GM18951 (cell line): ENCODE measurements around the gene NFIC.

Experiments used
- POLR2A ChIP-seq: IDR thresholded peaks from 4 replicates; pipeline ENCODE4 v1.6.1; 2011; ENCODE audit warnings: mild to moderate bottlenecking; ENCODE audit not compliant: insufficient read length, insufficient read depth; ENCODE audit errors: extremely low read depth
- in situ Hi-C: fragments of 300-500 bp; cut with MboI; formaldehyde crosslinking; loops from one replicate; pipeline ENCODE4 v1.12.0; 2022; ENCODE audit warnings: low sequenced_read_pairs, mixed read lengths, inconsistent platforms; ENCODE audit not compliant: unreplicated experiment

NFIC gene

DNA sequence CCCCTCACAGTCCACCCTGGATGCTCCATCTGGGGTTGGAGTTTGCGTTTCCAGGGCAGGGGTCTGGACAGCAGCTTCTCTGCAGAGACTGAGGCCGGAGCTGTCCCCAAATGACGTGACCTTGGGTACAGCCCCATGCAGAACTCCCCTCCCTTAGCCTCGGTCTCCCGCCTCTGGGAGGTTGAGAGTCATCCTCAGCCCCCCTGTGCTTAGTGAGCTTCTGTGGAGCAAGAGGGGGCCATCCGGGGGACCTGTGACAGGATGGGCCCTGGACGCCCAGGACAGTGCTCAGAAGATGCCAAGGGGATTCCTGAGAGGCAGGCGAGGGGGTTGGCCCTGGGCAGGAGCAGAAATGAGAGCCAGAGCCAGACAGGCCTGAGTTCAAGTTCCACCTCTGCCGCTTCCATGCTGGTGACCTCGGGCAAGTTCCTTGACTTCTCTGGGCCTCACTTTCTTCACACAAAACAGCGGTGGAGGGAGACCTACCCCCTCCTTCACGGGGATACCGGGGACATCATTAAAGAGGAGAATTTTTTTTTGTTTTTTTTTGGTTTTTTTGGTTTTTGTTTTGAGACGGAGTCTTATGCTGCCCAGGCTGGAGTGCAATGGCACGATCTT lies 93.7 kb downstream of the NFIC start:
- in situ Hi-C loops, result no loop called here
- no peak for TF ChIP-seq POLR2A

DNA sequence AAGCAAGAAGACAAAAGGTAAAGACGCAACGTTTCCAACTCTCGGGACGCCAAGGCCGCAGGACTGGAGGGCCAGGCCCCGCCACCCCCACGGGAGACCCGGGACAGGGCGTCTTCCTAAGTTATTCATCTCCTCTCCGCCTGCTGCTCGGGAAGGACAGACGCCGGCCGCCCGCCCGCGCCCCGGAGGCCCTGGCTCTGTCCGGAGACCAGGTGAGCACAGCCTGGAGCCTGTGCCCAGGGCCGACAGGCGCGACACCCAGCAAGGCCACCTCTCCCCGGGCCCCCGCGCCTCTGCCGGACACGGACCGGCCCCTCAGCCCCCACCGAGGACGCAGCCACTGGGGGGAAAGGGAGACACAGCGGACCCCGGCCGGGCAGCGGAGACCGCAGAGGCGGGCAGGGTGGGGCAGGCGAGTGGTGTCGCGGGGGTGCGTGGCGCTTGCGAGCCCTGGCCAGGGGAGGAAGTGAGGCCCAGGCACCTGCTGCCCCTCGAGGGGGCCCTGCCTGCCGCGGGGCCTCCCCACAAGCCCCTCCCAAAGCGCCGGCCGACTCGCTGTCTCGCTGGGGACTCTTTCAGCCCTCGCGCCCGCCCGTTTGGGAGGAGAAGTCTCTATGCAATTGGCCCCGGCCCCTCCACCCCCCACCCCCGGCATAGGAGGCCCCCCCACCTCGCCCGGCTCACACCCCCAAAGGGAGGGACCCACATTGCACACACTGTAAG lies 96.8 kb downstream of the NFIC start:
- TF ChIP-seq POLR2A, result no peak
- in situ Hi-C loops, result no loop called here

DNA sequence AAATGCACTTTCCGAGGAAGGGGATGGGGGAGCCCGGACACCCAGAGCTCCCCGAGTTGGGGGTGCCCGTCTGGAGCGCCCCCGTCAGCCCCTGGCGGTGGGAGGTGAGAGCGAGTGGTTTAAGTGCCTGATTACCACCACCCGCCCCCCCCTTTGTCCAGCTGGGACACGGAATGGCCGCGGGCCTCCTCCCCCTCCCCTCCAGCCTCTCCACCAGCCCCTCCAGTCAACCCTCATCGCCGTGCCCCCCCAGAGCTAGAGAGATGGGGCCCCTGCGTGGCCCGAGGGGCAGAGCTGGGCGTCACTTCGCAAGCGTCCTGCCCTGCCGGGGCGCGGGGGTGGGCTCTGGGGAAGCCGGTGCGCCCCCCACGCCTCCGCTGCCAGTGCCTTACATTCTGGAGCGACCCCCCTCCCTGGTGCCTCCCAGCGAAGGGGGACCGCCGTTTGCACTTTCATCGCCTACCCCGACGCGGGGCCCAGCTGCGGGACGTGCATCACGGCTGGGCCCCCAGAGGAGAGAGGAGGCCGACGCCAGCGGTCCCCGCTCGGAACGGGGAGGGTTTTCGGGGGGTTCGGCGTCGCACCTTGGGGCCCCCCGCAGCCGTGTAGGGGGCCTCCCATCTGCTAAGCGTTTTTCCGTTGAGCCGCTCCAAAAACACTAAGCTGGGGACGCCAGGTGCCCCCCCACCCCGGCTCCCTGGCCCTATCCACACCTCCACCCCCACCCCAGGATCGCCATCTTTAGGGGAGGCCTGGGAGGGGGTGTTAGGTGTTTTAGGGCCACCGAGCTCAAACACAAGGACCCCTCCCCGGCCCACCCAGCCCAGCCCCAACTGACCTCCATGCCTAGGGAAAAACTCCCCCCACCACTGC lies 97.6 kb downstream of the NFIC start:
- in situ Hi-C loops, result no loop called here
- no peak for TF ChIP-seq POLR2A

DNA sequence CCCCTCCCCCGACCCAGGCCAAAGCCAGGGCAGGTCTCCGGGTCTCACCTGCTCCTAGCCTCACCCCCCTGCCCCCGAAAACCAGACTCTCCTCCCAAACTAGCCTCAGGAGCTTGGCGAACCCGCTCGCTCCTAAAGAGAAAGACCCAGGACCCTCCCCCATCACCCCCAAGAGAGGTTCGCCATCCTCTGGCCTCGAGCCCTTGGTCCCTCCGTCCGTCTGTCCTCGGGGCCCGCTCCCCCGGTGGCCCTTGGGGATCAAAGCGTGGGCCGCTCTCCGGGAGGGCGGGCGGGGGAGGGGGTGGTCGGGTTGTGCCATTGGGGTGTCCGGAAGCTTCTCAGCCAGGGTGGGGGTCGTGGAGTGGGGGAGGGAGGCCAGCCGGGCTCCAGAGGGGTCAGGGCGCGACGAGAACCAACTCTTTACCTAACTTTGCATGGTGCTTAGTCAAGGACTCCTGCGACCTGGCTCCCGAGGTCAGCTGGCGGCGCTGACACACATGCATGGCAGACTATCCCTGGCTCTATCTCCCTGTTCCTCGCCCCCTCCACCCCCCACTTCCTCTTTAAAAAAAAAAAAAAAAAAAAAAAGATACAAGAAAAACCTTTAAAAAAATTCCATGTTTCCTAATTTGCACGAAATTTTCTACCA lies 98.3 kb downstream of the NFIC start:
- TF ChIP-seq POLR2A, result no peak
- in situ Hi-C loops, result no loop called here

DNA sequence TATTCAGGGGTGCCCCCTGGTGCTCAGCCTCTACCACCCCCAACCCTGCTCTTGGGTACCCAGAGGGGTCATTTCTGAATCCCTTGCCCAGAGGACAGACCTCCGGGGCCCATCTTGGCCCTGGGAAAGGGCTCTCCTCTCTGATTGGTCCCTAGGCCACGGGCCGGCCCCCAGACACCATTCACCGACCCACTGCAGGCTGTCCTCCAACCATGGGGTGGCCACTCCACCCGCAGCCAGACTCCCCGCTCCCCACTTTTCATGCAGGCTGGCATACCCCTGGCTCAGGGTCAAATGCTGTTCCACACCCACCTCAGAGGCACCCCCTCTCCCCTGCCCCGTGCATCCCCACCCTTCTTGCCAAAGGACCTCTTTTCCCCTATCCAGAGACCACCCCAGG lies 99.2 kb downstream of the NFIC start:
- TF ChIP-seq POLR2A, result no peak
- in situ Hi-C loops, result no loop called here

DNA sequence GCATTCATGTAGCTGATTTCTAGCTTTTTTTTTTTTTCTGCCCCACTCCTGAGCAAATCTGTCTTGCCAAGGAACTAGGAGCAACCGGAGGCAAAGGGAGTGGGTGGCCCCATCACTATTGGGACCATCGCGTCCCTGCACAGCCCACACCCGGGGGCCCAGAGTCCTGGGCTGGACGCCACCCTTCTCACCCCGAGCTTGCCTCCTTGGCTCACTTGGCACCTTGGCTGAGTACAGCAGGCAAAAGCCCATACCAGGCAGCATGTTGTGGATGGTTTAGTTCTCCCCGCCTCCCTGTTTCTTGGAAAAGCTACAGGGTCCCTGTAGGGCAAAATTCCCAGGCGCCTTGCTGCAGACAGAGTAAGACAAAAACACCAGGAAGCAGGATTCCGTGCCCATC lies 100.3 kb downstream of the NFIC start:
- in situ Hi-C loops, result no loop called here

DNA sequence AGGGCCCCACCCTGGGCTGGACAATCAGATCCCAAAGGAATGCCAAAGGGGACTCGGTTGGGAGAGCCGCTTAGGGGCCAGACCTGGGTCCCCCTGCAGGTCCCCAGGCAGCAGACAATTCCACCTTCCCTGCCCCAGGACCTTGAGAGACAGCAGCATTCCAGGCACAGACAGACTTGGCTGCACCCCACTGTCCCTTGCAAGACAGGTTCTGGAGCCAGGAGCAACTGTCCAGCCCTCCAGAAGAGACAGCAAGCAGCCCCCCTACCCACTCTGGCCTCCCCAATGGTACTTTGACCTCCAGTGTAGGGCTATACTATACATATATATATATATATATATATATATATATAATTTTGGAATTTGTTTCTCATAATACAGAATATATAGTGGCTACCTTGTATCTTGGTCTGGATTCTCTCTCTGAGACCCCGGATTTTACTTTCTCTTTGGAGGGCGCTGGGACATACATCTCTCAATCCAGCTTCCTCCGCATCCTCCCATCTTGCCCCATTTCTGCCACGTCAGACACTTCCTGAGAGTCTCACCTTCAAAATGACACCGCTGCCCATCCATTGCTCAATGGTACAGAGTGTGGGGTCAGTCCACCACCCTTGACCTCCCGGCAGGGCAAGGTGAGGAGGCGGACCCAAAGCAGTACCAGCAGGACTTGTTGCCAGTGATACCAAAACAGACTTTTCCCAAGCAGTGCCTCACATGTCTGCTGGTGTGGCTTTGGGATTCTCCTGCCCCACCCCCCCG lies 101.2 kb downstream of the NFIC start:
- no peak for TF ChIP-seq POLR2A
- in situ Hi-C loops, result no loop called here

More for the DNA sequence above, 100.3 kb downstream of the NFIC start:
- no peak for TF ChIP-seq POLR2A

DNA sequence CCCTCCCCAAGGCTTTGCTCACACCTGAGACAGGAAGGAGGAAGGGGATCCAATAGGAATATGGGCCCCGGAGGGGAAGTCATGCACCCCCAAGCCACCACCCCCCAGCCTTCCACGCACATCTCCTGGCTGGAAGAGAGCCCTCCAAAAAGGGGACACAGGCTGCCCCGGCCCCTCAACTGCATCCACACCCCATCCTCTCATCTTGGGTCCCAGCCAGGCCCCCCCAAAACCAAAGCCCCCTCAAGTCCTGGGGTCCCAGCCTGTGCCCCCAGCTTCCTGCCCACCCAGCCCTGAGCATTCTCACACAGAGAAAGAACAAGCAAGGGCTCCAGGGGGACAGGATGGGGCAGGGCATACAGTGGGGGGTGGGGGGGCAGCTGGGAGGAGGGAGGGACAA lies 101.8 kb downstream of the NFIC start:
- in situ Hi-C loops, result no loop called here
- no peak for TF ChIP-seq POLR2A

DNA sequence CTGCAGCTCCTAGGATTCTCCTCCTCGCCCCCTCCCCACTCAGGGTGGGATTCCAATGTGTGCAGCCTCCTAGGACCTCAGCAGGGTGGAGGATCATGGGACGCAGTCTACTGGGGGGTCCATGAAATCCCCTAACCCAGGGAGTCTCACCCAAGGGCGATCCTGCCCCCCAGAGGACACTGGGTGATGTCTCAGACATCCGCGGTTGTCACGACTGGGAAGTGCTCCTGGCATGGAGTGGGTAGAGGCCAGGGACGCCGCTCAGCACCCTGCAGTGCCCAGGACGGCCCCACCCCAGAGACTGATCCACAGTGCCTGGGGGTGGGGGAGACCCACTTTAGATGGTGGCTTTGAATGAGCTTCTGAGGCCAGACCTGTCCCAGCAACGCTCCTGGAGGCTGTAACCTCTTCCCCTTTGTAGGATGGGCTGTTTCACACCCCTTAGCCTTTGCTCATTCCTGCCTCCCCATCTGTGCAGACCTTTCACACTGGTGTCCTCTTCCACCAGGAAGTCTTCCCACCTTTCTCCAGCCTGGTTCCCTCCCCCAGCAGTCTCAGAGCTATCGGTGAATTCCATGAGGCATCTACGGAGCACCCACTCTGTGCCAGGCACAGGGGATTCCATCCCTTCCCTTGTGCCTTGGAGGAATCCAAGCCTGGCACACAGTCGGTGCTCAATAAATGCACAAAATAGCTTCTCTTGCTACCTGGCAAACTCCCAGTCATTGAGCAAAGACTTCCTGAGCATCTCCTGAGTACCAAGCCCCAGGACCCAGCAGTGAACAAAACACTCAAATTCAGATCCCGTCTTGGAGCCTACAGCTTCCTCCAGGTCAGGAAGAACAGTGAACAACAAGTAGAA lies 103.5 kb downstream of the NFIC start:
- TF ChIP-seq POLR2A, result no peak
- in situ Hi-C loops, result loop anchor here (5.0 kb wide), 1 partner anchor 143 kb away; no protein-coding TSS in a partner anchor

DNA sequence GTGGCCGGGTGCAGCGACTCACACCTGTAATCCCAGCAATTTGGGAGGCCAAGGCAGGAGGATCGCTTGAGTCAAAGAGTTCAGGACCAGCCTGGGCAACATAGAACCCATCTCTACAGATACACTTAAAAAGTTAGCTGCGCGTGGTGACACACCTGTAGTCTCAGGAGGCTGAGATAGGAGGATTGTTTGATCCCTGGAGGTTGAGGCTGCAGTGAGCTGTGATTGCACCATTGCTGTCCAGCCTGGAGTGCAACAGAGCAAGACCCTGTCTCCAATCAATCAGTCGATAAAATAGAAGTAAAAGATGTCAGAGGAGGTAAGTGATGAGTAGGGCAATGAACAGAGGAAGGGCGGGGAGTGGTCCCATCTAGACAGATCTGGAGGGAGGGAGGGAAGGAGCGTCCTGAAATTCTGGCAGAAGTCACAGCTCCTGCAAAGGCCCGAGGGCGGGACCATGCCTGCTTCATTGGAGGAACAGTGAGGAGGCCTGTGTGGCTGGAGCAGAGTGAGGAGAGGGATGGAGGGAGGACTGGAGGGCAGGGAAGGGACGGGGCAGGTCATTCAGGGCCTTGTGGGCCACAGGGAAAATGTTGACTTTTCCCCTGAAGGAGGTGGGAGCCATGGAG lies 104.2 kb downstream of the NFIC start:
- TF ChIP-seq POLR2A, result no peak
- in situ Hi-C loops, result loop anchor here (5.0 kb wide), 1 partner anchor 143 kb away; no protein-coding TSS in a partner anchor
